GM18519 (cell line): ENCODE data around the gene C10orf90.
"Not testable (repeated sequence)": the region's sequence is repeated elsewhere in the genome, so short reads cannot be mapped to it uniquely, and the experiment has no call there.

Experiments
- ATAC-seq: cut with Tn5 transposase; IDR thresholded peaks from one replicate; pipeline ENCODE4 v1.9.1; 2021; ENCODE audit warnings: mild to moderate bottlenecking, moderate library complexity; ENCODE audit not compliant: unreplicated experiment, low FRiP score

The C10orf90 gene

GRCh38 chr10:126402721-126403695, 267.5 kb downstream of the C10orf90 start:
- no peak for ATAC-seq

GRCh38 chr10:126400641-126401040, 269.9 kb downstream of the C10orf90 start:
- no peak for ATAC-seq

- no peak for ATAC-seq
These were observed 271.6 kb downstream of the C10orf90 start for GRCh38 chr10:126398924-126399323.

- ATAC-seq: no peak
These were observed 272.1 kb downstream of the C10orf90 start for GRCh38 chr10:126398383-126398743.

- ATAC-seq: no peak
These were observed 272.7 kb downstream of the C10orf90 start for GRCh38 chr10:126397640-126398382.

GRCh38 chr10:126397156-126397555, 273.3 kb downstream of the C10orf90 start:
- no peak for ATAC-seq

DNA sequence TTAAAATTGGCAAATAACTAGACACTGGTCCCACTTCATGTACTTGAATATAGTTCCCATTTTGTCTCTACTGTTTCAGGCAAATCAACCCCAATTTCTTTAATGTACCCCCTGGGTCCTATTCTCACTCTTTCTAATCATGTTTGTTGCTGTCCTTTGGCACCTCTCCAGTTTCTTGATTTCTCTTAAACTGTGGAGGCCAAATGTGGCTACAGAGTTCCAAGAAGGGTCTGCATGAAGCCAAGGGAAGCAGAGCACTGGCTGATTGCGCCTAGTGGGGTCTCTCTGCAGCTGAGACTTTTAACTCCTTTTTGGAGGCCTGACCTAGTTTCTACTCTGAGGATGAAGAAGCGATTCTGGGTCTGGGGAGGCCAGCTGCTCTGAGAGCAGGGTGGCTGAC, 275.5 kb downstream of the C10orf90 start:
- ATAC-seq: no peak

GRCh38 chr10:126393076-126393475, 277.4 kb downstream of the C10orf90 start:
- no peak for ATAC-seq

- ATAC-seq: no peak
These were observed 278.0 kb downstream of the C10orf90 start for GRCh38 chr10:126392469-126392868.

GRCh38 chr10:126392068-126392467, 278.4 kb downstream of the C10orf90 start:
- no peak for ATAC-seq

DNA sequence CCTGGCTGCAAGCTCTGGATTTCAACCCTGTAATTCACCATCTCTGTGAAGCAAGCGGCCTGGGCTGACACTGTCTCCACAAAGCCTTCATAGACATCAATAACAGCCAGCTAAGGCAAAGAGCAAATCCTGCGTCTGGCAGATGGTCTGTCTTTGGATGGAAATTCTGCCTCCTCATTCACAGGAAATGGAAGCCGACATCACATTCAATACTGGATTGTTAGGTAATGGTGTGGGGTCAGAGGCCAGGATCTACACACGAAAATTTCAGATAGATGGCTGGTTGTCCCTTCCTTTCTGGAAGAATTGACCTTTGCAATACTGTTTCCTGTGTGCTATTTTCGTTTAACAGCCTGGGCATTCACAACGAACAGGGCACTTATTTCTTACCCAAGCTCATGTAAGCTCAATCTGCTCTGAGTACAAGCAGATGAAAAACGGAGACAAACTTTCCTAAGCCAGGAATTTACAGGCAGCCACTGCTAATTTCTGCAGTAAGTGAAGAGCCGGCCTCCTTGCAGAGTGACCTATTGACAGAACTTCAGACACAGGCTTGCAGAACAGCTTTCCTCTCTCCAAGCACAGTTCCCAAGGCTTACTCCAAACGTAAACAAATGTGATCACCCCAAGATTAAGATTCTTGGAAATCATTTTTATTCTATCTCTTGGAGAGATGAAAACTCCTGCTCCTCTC, 279.2 kb downstream of the C10orf90 start:
- no peak for ATAC-seq

DNA sequence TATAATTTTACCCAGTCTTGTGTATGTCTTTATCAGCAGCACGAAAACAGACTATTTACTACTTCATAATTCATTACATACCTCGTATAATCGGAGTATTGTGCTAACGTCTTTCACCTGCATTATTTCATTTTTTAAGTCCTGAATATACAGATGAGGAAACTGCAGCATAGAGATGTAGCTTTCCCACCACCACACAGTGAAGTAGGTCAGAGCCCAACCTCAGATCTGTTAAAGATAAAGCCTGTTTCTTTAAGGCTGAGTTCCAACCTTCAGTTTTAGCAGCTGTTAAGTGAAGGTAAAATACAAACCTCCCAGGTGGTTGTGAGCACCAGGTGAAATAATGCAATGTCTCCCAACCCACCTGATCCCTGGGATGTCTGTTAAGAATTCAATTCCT, 280.2 kb downstream of the C10orf90 start:
- no peak for ATAC-seq

DNA sequence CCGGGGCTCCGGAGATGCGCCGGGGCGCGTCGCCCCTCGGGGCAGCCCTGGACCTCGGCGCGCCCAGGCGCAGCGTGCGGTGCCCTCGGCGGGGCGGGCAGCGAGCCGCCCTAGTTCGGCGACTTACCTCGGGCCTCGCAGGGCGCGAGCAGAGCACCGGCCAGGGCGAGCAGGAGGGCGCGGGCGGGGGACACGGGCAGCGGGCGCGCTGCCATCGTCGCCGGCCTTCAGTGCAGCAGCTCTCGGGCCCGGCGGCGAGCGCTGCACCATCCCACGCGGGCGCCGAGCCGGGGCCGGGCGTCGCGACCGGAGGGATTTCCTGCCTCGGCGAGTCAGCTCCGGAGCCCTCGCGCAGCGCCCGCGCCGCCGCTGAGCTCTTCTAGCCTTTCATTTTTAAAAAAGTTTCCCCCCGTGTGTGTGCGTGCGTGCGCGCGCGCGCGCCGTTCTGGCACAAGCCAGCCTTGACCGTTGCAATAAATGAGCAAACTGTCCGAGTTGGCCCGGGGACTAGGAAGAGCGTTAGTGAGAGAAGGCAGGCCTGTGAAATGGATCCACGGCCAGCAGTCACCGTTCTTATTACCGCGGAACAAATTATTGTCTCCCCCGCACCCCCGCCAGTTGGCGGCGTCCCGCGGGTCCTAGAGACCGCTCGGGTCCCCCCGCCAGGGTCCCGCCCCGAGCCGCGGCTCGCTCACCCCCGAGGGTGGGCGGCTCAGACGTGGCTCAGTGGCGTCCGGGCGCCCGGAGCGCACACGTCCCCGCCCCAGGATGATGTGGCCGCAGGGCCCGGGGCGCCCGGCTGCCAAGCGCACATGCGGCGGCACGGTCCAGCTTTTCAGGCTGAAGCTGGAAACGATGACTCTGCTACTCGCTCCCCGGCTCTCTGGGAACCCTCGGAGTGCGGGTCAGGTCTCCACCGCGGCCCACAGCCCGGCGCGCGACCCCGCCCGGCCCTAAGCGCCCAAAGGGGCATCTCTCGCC, 282.3 kb downstream of the C10orf90 start, which contains the start of gene ADAM12:
Gene ADAM12 (minus strand): TSS at position 547 of the 981 bp plus-strand sequence. CDS start 332 bp downstream, at position 215.
- no peak for ATAC-seq

GRCh38 chr10:126387041-126387921, 283.2 kb downstream of the C10orf90 start:
- ATAC-seq: no peak

DNA sequence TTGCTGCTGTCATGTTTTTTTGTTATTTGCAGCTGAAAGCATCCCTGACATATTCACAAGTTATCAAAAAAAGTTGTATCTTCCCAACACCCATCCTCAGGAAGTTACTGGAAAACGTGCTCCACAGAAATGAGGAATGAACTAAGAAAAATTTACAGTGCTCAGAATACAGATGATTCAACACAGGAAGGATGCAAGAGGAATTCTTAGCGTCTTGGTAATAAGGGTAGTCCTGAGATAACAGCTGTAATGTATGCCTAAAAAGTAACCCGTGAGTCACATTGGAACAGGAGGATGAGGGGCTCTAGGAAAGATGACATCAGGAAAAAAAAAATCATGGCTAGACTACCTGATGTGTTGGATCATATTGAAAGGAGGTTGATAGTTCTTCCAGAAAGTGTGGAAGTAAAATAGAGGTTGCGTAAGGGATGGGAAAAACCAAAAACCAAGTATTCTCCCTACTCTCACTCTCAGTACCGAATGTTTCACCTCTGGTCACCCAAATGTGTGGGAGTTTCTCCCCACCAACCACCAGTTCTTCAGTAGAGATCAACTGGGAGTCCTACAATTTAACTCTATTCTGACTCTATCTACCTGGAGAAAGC, 286.1 kb downstream of the C10orf90 start:
- ATAC-seq: no peak

DNA sequence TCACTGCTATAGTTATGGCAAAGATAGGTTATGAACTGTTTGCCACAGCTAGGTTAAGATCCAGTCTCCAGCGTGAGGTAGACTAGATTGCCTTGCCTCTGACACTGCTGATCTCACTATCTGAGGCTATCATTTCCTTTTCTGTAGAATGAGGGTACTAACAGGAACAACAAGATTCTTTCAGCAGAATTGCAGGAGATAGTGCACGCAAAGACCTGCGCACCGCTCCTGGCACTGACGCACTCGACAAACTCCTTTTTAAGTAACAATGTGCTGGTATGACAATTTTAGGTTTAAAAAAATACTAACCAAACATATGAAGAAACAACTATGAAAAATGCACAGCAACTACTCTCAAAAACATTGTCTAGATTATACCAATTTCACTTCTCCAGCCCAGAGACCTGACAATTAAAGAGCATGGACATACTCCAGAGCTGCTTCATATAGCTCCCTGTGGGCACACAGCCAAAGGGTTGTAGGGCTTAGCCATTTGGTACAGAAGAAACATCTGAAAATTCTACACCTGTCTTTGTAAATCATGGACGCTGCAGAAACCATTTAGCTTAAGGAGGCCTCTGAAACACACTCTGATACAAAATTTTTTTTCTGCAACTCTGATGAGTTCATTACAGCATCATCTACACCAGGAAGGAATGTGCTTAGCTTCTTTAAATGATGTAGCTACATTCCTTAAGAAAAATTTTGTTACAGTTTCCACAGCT, 290.0 kb downstream of the C10orf90 start:
- no peak for ATAC-seq

- not testable (repeated sequence) for ATAC-seq
These were observed 291.3 kb downstream of the C10orf90 start for GRCh38 chr10:126379166-126379565.

DNA sequence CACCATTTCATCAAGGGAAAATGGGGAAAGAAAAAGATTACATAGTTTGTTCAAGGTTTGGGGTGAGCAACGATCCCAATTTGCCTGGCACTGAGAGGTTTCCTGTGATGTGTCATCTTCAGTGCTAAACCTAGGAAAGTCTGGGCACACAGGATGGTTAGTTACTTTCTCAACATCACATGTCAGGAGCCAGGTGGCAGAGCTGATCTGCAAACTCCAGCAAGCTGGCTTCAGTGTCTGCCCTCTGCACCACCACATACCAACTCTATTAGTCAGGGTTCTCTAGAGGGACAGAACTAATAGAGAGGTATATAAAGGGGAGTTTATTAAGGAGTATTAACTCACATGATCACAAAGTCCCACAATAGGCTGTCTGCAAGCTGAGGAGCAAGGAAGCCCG, 293.5 kb downstream of the C10orf90 start:
- ATAC-seq: no peak
